ENCODE measurements around the gene SETMAR.
"Not testable (repeated sequence)": the region's sequence is repeated elsewhere in the genome, so short reads cannot be mapped to it uniquely, and the experiment has no call there.

SETMAR gene

GRCh38 chr3:4329806-4330205, 26.6 kb downstream of the SETMAR start:
- not testable (repeated sequence) for H3K4me3 Mint-ChIP-seq, H3K27me3 Mint-ChIP-seq, H3K27ac Mint-ChIP-seq, DNase-seq, H3K4me1 Mint-ChIP-seq, ATAC-seq
- Mint-ChIP-seq H3K9me3 (peaks cover 25% of the 10 kb centered on the region), H3K36me3 (ENCODE audit: low read depth) (peaks cover 22% of the 10 kb centered on the region)

GRCh38 chr3:4332111-4332510, 28.9 kb downstream of the SETMAR start:
- no peaks in the 10 kb centered on the region for H3K27me3 Mint-ChIP-seq
- H3K9me3 Mint-ChIP-seq: peaks cover 23% of the 10 kb centered on the region
- peaks cover 18% of the 10 kb centered on the region for H3K36me3 Mint-ChIP-seq (ENCODE audit: low read depth)
- no peak overlapping the region for H3K4me3 Mint-ChIP-seq
- ATAC-seq (no peak), DNase-seq (no peak)
- no peaks in the 10 kb centered on the region for H3K4me1 Mint-ChIP-seq
- no peak overlapping the region for H3K27ac Mint-ChIP-seq

GRCh38 chr3:4332574-4332973, 29.4 kb downstream of the SETMAR start:
- no peak for ATAC-seq
- Mint-ChIP-seq H3K36me3 (ENCODE audit: low read depth) (peaks cover 18% of the 10 kb centered on the region), H3K27me3 (no peaks in the 10 kb centered on the region), H3K27ac (no peak overlapping the region), H3K4me3 (no peak overlapping the region), H3K4me1 (no peaks in the 10 kb centered on the region), H3K9me3 (peaks cover 21% of the 10 kb centered on the region)
- DNase-seq: no peak

- H3K9me3 Mint-ChIP-seq: peaks cover 21% of the 10 kb centered on the region
- H3K36me3 Mint-ChIP-seq (ENCODE audit: low read depth): peaks cover 18% of the 10 kb centered on the region
- no peak overlapping the region for H3K4me3 Mint-ChIP-seq
- no peaks in the 10 kb centered on the region for H3K4me1 Mint-ChIP-seq
- H3K27ac Mint-ChIP-seq: no peak overlapping the region
- DNase-seq (no peak), ATAC-seq (no peak)
- H3K27me3 Mint-ChIP-seq: no peaks in the 10 kb centered on the region
Measured at GRCh38 chr3:4332991-4333390, 29.8 kb downstream of the SETMAR start.

GRCh38 chr3:4334548-4334947, 31.4 kb downstream of the SETMAR start:
- peaks cover 10% of the 10 kb centered on the region for H3K9me3 Mint-ChIP-seq
- H3K4me3 Mint-ChIP-seq: no peak overlapping the region
- DNase-seq (no peak), ATAC-seq (no peak)
- H3K4me1 Mint-ChIP-seq: no peaks in the 10 kb centered on the region
- H3K27ac Mint-ChIP-seq: no peak overlapping the region
- H3K27me3 Mint-ChIP-seq: no peaks in the 10 kb centered on the region
- H3K36me3 Mint-ChIP-seq (ENCODE audit: low read depth): peaks cover 7% of the 10 kb centered on the region

- H3K27ac Mint-ChIP-seq: no peak overlapping the region
- H3K9me3 Mint-ChIP-seq: no peaks in the 10 kb centered on the region
- no peak overlapping the region for H3K4me3 Mint-ChIP-seq
- H3K36me3 Mint-ChIP-seq (ENCODE audit: low read depth): no peaks in the 10 kb centered on the region
- no peak for ATAC-seq
- H3K4me1 Mint-ChIP-seq: peaks cover 3% of the 10 kb centered on the region
- no peak for DNase-seq
- H3K27me3 Mint-ChIP-seq: no peaks in the 10 kb centered on the region
Measured at GRCh38 chr3:4335840-4336562, 32.8 kb downstream of the SETMAR start.

- Mint-ChIP-seq H3K9me3 (no peaks in the 10 kb centered on the region), H3K36me3 (ENCODE audit: low read depth) (no peaks in the 10 kb centered on the region), H3K27me3 (no peaks in the 10 kb centered on the region), H3K4me1 (peaks cover 4% of the 10 kb centered on the region), H3K27ac (no peak overlapping the region), H3K4me3 (no peak overlapping the region)
- no peak for DNase-seq
- ATAC-seq: no peak
Measured at GRCh38 chr3:4336850-4337546, 33.8 kb downstream of the SETMAR start.

GRCh38 chr3:4338751-4339150, 35.6 kb downstream of the SETMAR start:
- ATAC-seq: no peak
- DNase-seq: no peak
- H3K27ac Mint-ChIP-seq: no peak overlapping the region
- H3K36me3 Mint-ChIP-seq (ENCODE audit: low read depth): no peaks in the 10 kb centered on the region
- H3K9me3 Mint-ChIP-seq: no peaks in the 10 kb centered on the region
- no peaks in the 10 kb centered on the region for H3K27me3 Mint-ChIP-seq
- H3K4me1 Mint-ChIP-seq: peaks cover 4% of the 10 kb centered on the region
- H3K4me3 Mint-ChIP-seq: no peak overlapping the region

- Mint-ChIP-seq H3K9me3 (no peaks in the 10 kb centered on the region), H3K36me3 (ENCODE audit: low read depth) (no peaks in the 10 kb centered on the region), H3K4me1 (peaks cover 4% of the 10 kb centered on the region), H3K27ac (no peak overlapping the region), H3K4me3 (no peak overlapping the region), H3K27me3 (no peaks in the 10 kb centered on the region)
- ATAC-seq: no peak
- no peak for DNase-seq
Measured at GRCh38 chr3:4340077-4340410, 36.9 kb downstream of the SETMAR start.

- Mint-ChIP-seq H3K27me3 (no peaks in the 10 kb centered on the region), H3K4me1 (peaks cover 4% of the 10 kb centered on the region), H3K36me3 (ENCODE audit: low read depth) (no peaks in the 10 kb centered on the region), H3K27ac (no peak overlapping the region), H3K9me3 (no peaks in the 10 kb centered on the region), H3K4me3 (no peak overlapping the region)
- DNase-seq (no peak), ATAC-seq (no peak)
Measured at GRCh38 chr3:4340411-4341335, 37.5 kb downstream of the SETMAR start.

- DNase-seq (no peak), ATAC-seq (no peak)
- Mint-ChIP-seq H3K9me3 (no peaks in the 10 kb centered on the region), H3K4me3 (no peak overlapping the region), H3K4me1 (peaks cover 4% of the 10 kb centered on the region), H3K27me3 (no peaks in the 10 kb centered on the region), H3K36me3 (ENCODE audit: low read depth) (no peaks in the 10 kb centered on the region), H3K27ac (no peak overlapping the region)
Measured at GRCh38 chr3:4341336-4341675, 38.1 kb downstream of the SETMAR start.

- no peaks in the 10 kb centered on the region for H3K36me3 Mint-ChIP-seq (ENCODE audit: low read depth)
- no peaks in the 10 kb centered on the region for H3K9me3 Mint-ChIP-seq
- no peak for DNase-seq
- no peak for ATAC-seq
- H3K4me3 Mint-ChIP-seq: no peak overlapping the region
- no peak overlapping the region for H3K27ac Mint-ChIP-seq
- no peaks in the 10 kb centered on the region for H3K27me3 Mint-ChIP-seq
- peaks cover 4% of the 10 kb centered on the region for H3K4me1 Mint-ChIP-seq
Measured at GRCh38 chr3:4343258-4343657, 40.1 kb downstream of the SETMAR start.

- Mint-ChIP-seq H3K27me3 (no peaks in the 10 kb centered on the region), H3K4me3 (peak overlapping the region; percentile 83), H3K36me3 (ENCODE audit: low read depth) (no peaks in the 10 kb centered on the region), H3K27ac (peak overlapping the region; percentile 98), H3K9me3 (no peaks in the 10 kb centered on the region), H3K4me1 (peaks cover 24% of the 10 kb centered on the region)
- DNase-seq: peak; percentile 38
- peak; percentile 45 for ATAC-seq
Measured at GRCh38 chr3:4350789-4351163, 47.6 kb downstream of the SETMAR start.

GRCh38 chr3:4351164-4351855, 48.1 kb downstream of the SETMAR start:
- ATAC-seq: peak; percentile 93
- H3K9me3 Mint-ChIP-seq: no peaks in the 10 kb centered on the region
- no peaks in the 10 kb centered on the region for H3K36me3 Mint-ChIP-seq (ENCODE audit: low read depth)
- H3K4me3 Mint-ChIP-seq: peak overlapping the region; percentile 83
- peaks cover 24% of the 10 kb centered on the region for H3K4me1 Mint-ChIP-seq
- peak overlapping the region; percentile 98 for H3K27ac Mint-ChIP-seq
- no peaks in the 10 kb centered on the region for H3K27me3 Mint-ChIP-seq
- peak; percentile 32 for DNase-seq
